ENCODE data around the gene CLN3.
A peak's percentile ranks its signal among the peaks of the same experiment; 100 is the strongest.

CLN3 gene

DNA sequence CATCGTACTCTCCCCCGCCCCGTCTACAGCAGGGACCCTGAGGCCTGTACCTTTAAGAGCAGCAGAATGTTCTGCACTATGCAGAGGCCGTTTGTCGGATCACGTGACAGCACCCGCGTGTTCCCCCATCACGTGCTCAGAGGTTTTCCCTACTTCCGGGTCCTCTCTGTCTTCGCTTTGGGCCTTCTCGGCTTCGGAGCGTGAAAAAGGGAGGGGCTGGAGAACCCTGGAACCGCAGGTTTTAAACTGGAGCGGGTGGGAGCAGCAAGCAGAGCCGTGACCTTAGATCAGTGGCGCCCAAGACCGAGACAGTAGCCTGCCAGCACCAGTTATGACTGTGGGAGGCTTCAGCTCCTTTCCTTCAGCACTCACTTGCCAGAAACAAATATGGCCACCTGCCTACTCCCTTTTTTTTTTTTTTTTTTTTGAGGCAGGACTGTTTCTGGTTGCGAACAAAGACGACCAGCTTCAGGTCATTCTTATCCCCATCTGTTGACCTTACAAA, at the start of gene CLN3:
TSS of gene CLN3 (minus strand) at position 105 of the 505 bp plus-strand sequence. CDS start 315 bp downstream, outside the sequence.
- no peak for FAIRE-seq
- TF ChIP-seq, protein P1, sequence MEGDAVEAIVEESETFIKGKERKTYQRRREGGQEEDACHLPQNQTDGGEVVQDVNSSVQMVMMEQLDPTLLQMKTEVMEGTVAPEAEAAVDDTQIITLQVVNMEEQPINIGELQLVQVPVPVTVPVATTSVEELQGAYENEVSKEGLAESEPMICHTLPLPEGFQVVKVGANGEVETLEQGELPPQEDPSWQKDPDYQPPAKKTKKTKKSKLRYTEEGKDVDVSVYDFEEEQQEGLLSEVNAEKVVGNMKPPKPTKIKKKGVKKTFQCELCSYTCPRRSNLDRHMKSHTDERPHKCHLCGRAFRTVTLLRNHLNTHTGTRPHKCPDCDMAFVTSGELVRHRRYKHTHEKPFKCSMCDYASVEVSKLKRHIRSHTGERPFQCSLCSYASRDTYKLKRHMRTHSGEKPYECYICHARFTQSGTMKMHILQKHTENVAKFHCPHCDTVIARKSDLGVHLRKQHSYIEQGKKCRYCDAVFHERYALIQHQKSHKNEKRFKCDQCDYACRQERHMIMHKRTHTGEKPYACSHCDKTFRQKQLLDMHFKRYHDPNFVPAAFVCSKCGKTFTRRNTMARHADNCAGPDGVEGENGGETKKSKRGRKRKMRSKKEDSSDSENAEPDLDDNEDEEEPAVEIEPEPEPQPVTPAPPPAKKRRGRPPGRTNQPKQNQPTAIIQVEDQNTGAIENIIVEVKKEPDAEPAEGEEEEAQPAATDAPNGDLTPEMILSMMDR (IDR thresholded peaks at IDR 0.05; ENCODE audit: insufficient read depth, missing control alignments) = no peak

DNA sequence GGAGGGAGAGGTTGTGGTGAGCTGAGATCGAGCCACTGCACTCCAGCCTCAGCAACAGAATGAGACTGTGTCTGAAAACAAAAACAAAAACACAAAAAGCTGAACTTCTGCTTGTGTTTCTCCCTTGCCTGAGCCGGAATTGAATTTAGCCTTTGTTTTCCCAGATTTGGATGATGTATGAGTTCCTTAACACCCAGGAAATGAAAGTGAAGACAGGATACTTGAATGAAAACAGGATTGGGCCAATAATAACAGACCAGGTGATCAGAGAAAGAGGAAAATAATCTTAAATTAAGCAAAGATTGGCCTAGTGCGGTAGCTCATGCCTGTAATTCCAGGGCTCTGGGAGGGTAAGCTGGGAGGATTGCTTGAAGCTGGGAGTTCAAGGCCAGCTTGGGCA, 48.5 kb upstream of the CLN3 start:
- no peak for FAIRE-seq
- TF ChIP-seq, protein P1 (IDR thresholded peaks at IDR 0.05; ENCODE audit: insufficient read depth, missing control alignments) = no peak
- DNase-seq (ENCODE audit: insufficient read length, low spot score) = no peak

More for the DNA sequence above, at the start of gene CLN3:
- peak; percentile 95 for DNase-seq (ENCODE audit: insufficient read length, low spot score)

DNA sequence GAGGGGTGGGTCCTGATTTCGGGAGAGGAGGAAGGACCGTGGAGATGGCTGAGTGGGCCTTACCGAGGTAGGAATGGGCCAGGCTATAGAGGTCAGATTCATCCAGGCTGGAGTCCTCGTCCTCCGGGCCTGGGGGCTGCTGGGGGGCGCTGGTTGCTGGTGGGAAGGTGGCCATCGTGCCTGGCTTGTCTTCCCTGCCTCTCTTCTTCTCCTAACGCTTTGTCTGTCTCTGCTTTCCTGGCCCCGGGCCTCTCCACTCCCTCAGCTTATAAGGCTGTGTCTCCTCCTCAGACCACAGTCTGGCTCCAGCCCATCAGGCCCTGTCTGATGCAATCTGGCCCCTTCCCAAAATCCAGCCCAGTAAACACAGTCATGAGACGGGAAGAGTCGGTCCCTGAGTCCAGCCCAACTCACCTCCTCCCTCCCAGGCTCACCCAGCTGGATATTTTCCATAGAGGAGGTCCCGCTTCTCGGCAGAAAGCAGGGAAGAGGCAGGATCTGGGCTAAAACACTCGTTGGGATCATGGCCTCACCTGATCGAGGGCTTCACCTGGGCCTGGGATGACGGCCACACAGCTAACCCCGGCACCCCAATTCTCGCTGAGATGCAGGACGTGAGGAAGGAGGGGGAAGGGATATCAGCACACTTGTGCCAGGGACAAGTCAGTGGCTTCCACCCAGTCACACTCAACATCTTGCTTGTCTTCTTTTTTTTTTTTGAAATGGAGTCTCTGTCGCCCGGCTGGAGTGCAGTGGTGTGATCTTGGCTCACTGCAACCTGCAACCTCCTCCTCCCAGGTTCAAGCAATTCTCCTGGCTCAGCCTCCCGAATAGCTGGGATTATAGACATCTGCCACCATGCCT, 47.1 kb upstream of the CLN3 start, which contains the start of gene NUPR1:
TSS of gene NUPR1 (minus strand) at position 242 of the 864 bp plus-strand sequence. CDS start at position 175, 67 bp downstream.
- FAIRE-seq (no peak), DNase-seq (ENCODE audit: insufficient read length, low spot score) (no peak)
- TF ChIP-seq, protein P1 (IDR thresholded peaks at IDR 0.05; ENCODE audit: insufficient read depth, missing control alignments) = no peak

DNA sequence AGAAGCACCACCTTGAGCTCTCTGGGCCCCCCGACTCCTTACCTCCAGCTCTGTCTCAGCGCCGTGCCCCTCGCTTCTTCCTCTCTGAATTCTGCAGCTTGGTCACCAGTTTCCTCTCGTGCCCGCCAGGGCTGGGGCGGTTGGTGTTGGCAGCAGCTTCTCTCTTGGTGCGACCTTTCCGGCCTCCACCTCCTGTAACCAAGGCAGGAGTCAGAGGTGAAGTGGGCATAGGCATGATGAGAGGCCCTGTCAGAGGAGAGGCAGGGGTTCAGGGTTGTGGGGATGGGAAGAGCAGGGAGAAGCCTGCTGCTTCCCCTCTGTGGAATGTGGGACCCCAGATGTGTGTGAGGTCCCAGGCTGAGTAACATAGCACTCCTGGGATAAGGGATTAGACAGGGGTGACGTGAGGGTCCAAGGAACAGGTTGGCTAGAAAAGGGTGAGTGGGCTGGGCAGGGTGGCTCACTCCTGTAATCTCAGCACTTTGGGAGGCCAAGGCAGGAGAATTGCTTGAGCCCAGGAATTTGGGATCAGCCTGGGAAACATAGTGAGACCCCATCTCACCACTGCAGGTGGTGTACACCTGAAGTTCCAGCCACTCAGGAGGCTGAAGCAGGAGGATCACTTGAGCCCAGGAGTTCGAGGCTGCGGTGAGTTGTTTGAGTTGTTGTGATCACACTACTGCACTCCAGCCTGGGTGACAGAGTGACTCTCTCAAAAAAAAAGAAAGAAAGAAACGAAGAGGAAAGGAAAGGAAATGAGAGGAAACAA, 46.3 kb upstream of the CLN3 start:
- FAIRE-seq = no peak
- TF ChIP-seq, protein P1 (IDR thresholded peaks at IDR 0.05; ENCODE audit: insufficient read depth, missing control alignments) = no peak
- no peak for DNase-seq (ENCODE audit: insufficient read length, low spot score)

DNA sequence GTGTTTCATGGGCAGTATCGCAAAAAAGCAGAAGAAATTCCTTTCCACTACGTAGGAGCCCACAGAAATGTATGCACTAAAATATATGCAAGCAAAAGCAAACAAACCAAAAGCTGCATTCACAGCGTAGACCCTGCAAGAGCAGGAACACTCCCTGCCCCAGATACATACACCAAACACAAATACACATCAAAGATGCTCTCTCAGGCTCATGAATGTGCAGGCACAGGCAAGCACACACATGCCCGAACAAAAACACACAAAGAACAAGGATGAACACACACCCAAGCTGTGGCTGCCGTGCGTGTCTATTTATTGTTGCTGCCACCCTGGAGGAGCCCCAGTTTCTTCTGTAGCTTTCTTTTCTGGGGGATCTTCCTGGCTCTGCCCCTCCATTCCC, 45.2 kb upstream of the CLN3 start:
- DNase-seq (ENCODE audit: insufficient read length, low spot score) = no peak

DNA sequence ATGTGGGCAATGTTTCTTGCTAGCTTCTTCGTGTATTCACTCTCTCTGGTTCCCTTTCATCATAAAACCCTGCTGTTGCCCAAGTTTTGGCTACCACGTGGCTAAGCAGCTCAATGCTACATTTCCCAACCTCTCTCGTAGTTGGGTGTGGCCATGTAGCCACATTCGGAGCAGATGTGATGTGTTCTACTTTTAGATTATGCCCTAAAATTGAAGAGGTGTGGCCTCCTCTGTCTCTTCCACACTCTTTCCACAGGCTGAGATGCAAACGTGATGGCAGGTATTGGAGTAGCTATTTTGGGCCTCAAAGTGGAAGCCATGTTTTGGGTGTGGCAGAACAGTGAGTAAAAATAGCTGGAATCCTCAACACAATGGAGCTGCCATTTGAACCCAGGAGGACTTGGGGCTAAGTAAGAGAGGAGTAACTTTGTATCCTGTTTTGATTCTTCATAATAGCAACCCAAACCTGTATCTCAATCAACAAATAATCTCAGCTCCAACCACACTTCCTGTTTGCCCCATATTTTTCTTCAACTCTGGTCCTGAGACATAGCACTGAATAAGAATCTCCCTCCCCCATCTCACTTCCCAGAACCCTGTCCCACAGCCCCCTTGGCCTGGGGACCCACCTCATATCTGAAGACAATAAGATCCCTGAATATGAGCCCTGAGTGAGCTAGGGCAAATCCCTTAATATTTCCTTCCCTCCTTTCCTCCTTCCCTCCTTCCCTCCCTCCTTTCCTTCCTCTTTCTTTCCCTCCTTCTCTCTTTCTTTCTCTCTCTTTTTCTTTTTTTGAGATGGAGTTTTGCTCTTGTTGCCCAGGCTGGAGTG, 42.9 kb upstream of the CLN3 start:
- no peak for DNase-seq (ENCODE audit: insufficient read length, low spot score)
- TF ChIP-seq, protein P1 (IDR thresholded peaks at IDR 0.05; ENCODE audit: insufficient read depth, missing control alignments) = no peak
- no peak for FAIRE-seq

More for the DNA sequence above, 45.2 kb upstream of the CLN3 start:
- no peak for FAIRE-seq
- TF ChIP-seq, protein P1 (IDR thresholded peaks at IDR 0.05; ENCODE audit: insufficient read depth, missing control alignments) = no peak
